Left lung (tissue), 10 donors: ENCODE results near the gene KHDC1. TPM values are rescaled to one million over a fixed set of nuclear protein-coding genes. Genes with fewer than 3 reads are reported as not detected.
"Not testable (repeated sequence)": the region's sequence is repeated elsewhere in the genome, so short reads cannot be mapped to it uniquely, and the experiment has no call there.

Experiments used
- ATAC-seq: fragments of 200-7000 bp; cut with Tn5 transposase; one replicate; pipeline ENCODE4 v1.9.1; 2020; ENCODE audit warnings: moderate library complexity
- DNase-seq, 4 donors: peaks; one replicate each; pipeline ENCODE4 v3.0.0-alpha.2; 2013 to 2020
- H3K27ac ChIP-seq, 2 donors: fragments of 200-600 bp; sonication (generic) in 1 of 2; one replicate each; pipeline versions ENCODE4 v1.5.0 to v1.8.0; 2020 to 2021
- H3K27me3 ChIP-seq, 2 donors: fragments of 200-600 bp; sonication (generic) in 1 of 2; one replicate each; pipeline versions ENCODE4 v1.5.0 to v1.8.0; 2020 to 2021
- H3K36me3 ChIP-seq, 2 donors: fragments of 200-600 bp; sonication (generic) in 1 of 2; one replicate each; pipeline versions ENCODE4 v1.5.0 to v1.8.0; 2020 to 2021
- H3K4me1 ChIP-seq, 2 donors: fragments of 200-600 bp; one replicate each; pipeline ENCODE4 v1.8.0; 2021
- H3K4me3 ChIP-seq, 2 donors: fragments of 200-600 bp; sonication (generic) in 1 of 2; one replicate each; pipeline versions ENCODE4 v1.5.0 to v1.8.0; 2020 to 2021; ENCODE audit warnings: mild to moderate bottlenecking in 1 of 2
- H3K9me3 ChIP-seq, 2 donors: fragments of 200-600 bp; sonication (generic) in 1 of 2; one replicate each; pipeline versions ENCODE4 v1.5.0 to v1.8.0; 2020 to 2021
- intact Hi-C, 2 donors: fragments of 100-400 bp; cut with DNase I; formaldehyde crosslinking; loops; one replicate each; pipeline versions ENCODE4 v1.11.2 to v1.14.2; 2022
- polyA plus RNA-seq, 6 donors: library from polyadenylated mRNA; unstranded; fragments of 120-200 nt; gene quantifications; one replicate each; pipeline ENCODE4 v1.2.1, GENCODE V29; 2013; ENCODE audit not compliant: insufficient read length in 6 of 6
- total RNA-seq, 2 donors: library from RNA; stranded (reverse); fragmentation: NEBNext Ultra II Directional; extraction: Animal tissue kit (Norgen Biotek cat#: 25700); gene quantifications; one replicate each; pipeline ENCODE4 v1.2.1, GENCODE V29; 2021
- TF ChIP-seq, protein P1 (sequence below), 2 donors: fragments of 200-600 bp; sonication (generic) in 1 of 2; IDR thresholded peaks; one replicate each; pipeline versions ENCODE4 v1.5.0 to v1.8.0; 2021; ENCODE audit warnings: antibody characterized with exemption in 2 of 2
- donor health status: DM: no; HTN: yes; CAD: no.
- donor health status: DM: no; HTN: no; CAD: no.

The KHDC1 gene
- total and polyA plus RNA-seq, 8 donors, result 1.9 to 13.5 (median 12.0) TPM

DNA sequence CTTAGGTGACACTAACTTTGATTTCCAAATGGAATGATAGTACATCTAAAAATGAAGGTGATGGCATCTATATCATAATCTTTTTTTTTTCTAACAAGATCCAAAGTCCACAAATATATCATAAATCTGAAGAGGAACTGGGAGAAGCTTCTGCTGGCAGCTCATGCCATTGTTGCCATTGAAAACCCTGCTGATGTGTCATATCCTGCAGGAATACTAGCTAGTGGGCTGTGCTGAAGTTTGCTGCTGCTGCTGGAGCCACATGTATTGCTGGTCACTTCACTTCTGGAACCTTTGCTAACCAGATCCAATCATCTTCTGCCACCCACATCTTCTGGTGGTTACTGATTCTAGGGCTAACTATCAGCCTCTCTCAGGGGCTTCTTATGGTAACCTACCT, 27.4 kb upstream of the KHDC1 start:
- Histone ChIP-seq H3K4me1 (no peaks in the 10 kb centered on the region), H3K4me3 (no peak overlapping the region), H3K27me3 (no peaks in the 10 kb centered on the region), H3K27ac (no peak overlapping the region), H3K36me3 (no peaks in the 10 kb centered on the region), H3K9me3 (no peaks in the 10 kb centered on the region)
- TF ChIP-seq, protein P1, sequence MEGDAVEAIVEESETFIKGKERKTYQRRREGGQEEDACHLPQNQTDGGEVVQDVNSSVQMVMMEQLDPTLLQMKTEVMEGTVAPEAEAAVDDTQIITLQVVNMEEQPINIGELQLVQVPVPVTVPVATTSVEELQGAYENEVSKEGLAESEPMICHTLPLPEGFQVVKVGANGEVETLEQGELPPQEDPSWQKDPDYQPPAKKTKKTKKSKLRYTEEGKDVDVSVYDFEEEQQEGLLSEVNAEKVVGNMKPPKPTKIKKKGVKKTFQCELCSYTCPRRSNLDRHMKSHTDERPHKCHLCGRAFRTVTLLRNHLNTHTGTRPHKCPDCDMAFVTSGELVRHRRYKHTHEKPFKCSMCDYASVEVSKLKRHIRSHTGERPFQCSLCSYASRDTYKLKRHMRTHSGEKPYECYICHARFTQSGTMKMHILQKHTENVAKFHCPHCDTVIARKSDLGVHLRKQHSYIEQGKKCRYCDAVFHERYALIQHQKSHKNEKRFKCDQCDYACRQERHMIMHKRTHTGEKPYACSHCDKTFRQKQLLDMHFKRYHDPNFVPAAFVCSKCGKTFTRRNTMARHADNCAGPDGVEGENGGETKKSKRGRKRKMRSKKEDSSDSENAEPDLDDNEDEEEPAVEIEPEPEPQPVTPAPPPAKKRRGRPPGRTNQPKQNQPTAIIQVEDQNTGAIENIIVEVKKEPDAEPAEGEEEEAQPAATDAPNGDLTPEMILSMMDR (IDR thresholded peaks at IDR 0.05), result no peak
- DNase-seq (no peak), ATAC-seq (no peak)
- intact Hi-C loops, result no loop called here

DNA sequence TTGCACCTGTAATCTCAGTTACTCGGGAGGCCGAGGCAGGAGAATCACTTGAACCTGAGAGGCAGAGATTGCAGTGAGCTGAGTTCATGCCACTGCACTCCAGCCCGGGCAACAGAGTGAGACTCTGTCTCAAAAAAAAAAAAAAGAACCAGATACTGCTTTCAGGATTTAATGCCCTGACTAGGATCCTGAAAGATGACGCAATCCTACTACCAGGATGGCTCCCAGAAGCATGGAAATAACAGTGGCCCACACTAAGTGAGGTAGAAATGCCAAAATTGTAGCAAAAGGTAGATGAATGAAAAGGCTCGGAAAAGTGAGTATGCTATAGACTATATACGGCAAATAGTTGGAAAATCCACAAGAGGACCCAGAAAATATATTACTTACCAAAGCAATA, 23.8 kb upstream of the KHDC1 start:
- Histone ChIP-seq H3K36me3 (no peaks in the 10 kb centered on the region), H3K9me3 (no peaks in the 10 kb centered on the region), H3K27me3 (no peaks in the 10 kb centered on the region), H3K4me1 (no peaks in the 10 kb centered on the region), H3K27ac (no peak overlapping the region), H3K4me3 (no peak overlapping the region)
- TF ChIP-seq, protein P1 (IDR thresholded peaks at IDR 0.05), result no peak
- intact Hi-C loops, result no loop called here
- DNase-seq (no peak), ATAC-seq (no peak)

DNA sequence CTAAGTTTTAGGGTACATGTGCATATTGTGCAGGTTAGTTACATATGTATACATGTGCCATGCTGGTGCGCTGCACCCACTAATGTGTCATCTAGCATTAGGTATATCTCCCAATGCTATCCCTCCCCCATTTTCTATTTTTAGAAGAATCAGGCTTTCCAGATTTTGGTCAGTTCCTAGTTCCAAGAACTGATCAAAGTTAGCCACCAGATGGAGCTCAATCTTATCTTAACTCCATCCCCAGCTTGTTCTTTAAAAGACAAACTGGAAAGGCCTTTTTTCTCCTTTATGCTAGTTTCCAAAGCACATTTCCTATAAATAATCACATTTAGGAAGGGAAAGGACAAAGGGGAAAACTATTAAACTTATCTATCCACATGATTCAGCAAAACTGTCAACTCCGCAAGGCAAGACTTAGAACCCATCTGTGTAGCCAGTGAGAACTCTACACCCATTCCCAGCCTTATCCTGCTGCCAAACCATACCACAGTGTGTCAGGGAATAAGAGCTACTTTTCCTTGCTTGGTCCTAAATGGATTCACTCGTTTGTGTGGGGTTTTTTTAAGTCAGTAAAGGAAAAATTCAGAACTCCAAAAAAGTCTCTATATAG, 22.8 kb upstream of the KHDC1 start:
- Histone ChIP-seq H3K27me3 (no peaks in the 10 kb centered on the region), H3K4me1 (no peaks in the 10 kb centered on the region), H3K27ac (no peak overlapping the region), H3K36me3 (no peaks in the 10 kb centered on the region), H3K9me3 (no peaks in the 10 kb centered on the region), H3K4me3 (no peak overlapping the region)
- intact Hi-C loops, result no loop called here
- DNase-seq (peak in 1 of 4 donors; percentile 46), ATAC-seq (peak; percentile 40)
- TF ChIP-seq, protein P1 (IDR thresholded peaks at IDR 0.05), result no peak

DNA sequence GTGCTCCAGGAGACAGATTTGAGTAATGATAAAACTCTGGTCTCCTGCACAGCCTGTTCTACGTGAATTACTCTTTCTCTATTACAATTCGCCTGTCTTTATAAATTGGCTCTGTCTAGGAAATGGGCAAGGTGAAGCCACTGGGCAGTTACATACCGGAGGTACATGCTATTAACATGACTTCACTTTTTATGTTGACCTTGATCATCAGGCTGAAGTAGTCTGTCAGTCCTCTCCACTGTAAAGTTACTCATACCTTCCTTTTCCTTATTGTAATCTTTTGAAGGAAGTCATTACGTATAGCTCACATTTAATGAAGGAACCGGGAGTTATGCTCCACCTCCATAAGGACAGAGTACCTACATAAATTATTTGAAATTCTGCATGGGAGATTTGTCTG, 19.9 kb upstream of the KHDC1 start:
- intact Hi-C loops, result no loop called here
- Histone ChIP-seq H3K27ac (no peak overlapping the region), H3K36me3 (no peaks in the 10 kb centered on the region), H3K4me1 (no peaks in the 10 kb centered on the region), H3K27me3 (no peaks in the 10 kb centered on the region), H3K4me3 (no peak overlapping the region), H3K9me3 (no peaks in the 10 kb centered on the region)
- ATAC-seq, result no peak
- no peak for DNase-seq
- TF ChIP-seq, protein P1 (IDR thresholded peaks at IDR 0.05), result no peak

DNA sequence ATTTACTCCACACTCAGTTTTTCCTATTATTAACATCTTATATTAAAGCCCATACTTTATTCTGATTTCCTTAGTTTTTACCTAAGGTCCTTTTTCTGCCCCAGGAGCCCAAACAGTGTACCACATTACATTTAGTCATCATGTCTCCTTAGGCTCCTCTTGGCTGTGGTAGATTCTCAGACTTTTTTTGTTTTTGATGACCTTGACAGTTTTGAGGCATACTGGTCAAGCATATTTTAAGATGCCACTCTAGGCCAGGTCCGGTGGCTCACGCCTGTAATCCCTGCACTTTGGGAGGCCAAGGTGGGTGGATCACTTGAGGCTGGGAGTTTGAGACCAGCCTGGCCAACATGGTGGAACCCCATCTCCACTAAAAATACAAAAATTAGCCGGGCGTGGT, 18.7 kb upstream of the KHDC1 start:
- H3K4me1 ChIP-seq, ATAC-seq, H3K4me3 ChIP-seq, H3K9me3 ChIP-seq, H3K36me3 ChIP-seq, intact Hi-C loops, DNase-seq, H3K27ac ChIP-seq, H3K27me3 ChIP-seq: not testable (repeated sequence)

DNA sequence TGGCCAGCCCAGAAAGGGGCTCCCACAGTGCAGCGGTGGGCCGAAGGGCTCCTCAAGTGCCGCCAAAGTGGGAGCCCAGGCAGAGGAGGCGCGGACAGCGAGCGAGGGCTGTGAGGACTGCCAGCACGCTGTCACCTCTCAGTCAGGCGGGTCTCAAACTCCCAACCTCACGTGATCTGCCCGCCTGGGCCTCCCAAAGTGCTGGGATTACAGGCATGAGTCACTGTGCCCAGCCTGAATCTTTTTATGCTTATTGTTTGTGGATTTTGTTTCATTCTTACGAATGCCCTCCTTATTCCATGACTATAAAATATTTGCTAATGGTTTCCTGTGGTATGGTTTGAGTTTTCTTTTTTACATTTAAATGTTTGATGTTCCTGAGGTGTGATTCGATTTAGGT, 6.3 kb upstream of the KHDC1 start:
- H3K4me3 ChIP-seq, H3K4me1 ChIP-seq, intact Hi-C loops, H3K9me3 ChIP-seq, H3K27ac ChIP-seq, ATAC-seq, H3K27me3 ChIP-seq, DNase-seq: not testable (repeated sequence)
- H3K36me3 ChIP-seq, result peaks cover 0 to 11% of the 10 kb centered on the region in 2 donors

DNA sequence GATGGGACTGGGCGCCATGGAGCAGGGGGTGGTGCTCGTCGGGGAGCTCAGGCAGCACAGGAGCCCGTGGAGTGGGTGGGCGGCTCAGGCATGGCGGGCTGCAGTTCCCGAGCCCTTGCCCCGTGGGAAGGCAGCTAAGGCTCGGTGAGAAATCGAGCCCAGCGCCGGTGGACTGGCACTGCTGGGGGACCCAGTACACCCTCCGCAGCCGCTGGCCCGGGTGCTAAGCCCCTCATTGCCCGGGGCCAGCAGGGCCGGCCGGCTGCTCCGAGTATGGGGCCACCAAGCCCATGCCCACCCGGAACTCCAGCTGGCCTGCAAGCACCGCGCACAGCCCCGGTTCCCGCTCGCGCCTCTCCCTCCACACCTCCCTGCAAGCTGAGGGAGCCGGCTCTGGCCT, 5.9 kb upstream of the KHDC1 start:
- ATAC-seq, DNase-seq, H3K4me1 ChIP-seq, H3K27ac ChIP-seq, intact Hi-C loops, H3K27me3 ChIP-seq, H3K9me3 ChIP-seq, H3K4me3 ChIP-seq: not testable (repeated sequence)
- H3K36me3 ChIP-seq, result peaks cover 0 to 11% of the 10 kb centered on the region in 2 donors
